ENCODE results near the gene SDHC.

DNA sequence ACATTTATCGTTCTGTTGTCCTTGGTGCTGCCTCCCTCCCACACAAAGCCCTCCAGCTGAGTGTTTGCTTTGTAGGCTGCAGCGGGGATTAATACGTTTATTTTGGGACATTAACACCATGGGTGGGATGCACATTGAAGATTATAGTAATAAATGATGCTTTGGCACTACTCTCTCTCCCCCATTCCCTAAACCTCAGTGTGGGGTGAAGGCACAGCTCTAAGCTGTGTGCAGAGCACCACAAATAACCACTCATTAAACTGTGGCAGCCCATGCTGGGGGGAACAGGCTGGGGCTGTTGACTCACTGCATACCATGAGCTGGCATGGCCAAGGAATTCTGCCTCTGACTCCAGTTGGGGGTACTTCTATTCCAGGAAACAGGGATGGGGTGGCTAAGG is 48.0 kb upstream of the SDHC start:
- no peak for TF ChIP-seq TAF1 (conservative IDR thresholded peaks at IDR 0.05)
- no peak for TF ChIP-seq SP1 (IDR thresholded peaks at IDR 0.05)
- TF ChIP-seq, protein P1, sequence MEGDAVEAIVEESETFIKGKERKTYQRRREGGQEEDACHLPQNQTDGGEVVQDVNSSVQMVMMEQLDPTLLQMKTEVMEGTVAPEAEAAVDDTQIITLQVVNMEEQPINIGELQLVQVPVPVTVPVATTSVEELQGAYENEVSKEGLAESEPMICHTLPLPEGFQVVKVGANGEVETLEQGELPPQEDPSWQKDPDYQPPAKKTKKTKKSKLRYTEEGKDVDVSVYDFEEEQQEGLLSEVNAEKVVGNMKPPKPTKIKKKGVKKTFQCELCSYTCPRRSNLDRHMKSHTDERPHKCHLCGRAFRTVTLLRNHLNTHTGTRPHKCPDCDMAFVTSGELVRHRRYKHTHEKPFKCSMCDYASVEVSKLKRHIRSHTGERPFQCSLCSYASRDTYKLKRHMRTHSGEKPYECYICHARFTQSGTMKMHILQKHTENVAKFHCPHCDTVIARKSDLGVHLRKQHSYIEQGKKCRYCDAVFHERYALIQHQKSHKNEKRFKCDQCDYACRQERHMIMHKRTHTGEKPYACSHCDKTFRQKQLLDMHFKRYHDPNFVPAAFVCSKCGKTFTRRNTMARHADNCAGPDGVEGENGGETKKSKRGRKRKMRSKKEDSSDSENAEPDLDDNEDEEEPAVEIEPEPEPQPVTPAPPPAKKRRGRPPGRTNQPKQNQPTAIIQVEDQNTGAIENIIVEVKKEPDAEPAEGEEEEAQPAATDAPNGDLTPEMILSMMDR (IDR thresholded peaks at IDR 0.05; ENCODE audit: low read depth, low read length, missing input control): no peak
- no peak for TF ChIP-seq YY1 (IDR thresholded peaks at IDR 0.05)
- TF ChIP-seq GABPA (IDR thresholded peaks at IDR 0.05 in 1 of 2, conservative IDR thresholded peaks at IDR 0.05 in 1 of 2): no peak
- TF ChIP-seq, protein P2, sequence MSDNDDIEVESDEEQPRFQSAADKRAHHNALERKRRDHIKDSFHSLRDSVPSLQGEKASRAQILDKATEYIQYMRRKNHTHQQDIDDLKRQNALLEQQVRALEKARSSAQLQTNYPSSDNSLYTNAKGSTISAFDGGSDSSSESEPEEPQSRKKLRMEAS (IDR thresholded peaks at IDR 0.05): no peak
- no peak for TF ChIP-seq RXRA (IDR thresholded peaks at IDR 0.05)
- TF ChIP-seq JUND (IDR thresholded peaks at IDR 0.05): no peak
- no peak for TF ChIP-seq RAD21 (IDR thresholded peaks at IDR 0.05)
- no peak for TF ChIP-seq HNF4G (IDR thresholded peaks at IDR 0.05)
- TF ChIP-seq, protein P3, sequence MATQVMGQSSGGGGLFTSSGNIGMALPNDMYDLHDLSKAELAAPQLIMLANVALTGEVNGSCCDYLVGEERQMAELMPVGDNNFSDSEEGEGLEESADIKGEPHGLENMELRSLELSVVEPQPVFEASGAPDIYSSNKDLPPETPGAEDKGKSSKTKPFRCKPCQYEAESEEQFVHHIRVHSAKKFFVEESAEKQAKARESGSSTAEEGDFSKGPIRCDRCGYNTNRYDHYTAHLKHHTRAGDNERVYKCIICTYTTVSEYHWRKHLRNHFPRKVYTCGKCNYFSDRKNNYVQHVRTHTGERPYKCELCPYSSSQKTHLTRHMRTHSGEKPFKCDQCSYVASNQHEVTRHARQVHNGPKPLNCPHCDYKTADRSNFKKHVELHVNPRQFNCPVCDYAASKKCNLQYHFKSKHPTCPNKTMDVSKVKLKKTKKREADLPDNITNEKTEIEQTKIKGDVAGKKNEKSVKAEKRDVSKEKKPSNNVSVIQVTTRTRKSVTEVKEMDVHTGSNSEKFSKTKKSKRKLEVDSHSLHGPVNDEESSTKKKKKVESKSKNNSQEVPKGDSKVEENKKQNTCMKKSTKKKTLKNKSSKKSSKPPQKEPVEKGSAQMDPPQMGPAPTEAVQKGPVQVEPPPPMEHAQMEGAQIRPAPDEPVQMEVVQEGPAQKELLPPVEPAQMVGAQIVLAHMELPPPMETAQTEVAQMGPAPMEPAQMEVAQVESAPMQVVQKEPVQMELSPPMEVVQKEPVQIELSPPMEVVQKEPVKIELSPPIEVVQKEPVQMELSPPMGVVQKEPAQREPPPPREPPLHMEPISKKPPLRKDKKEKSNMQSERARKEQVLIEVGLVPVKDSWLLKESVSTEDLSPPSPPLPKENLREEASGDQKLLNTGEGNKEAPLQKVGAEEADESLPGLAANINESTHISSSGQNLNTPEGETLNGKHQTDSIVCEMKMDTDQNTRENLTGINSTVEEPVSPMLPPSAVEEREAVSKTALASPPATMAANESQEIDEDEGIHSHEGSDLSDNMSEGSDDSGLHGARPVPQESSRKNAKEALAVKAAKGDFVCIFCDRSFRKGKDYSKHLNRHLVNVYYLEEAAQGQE (IDR thresholded peaks at IDR 0.05): no peak
- no peak for TF ChIP-seq FOXA1 (IDR thresholded peaks at IDR 0.05)
- TF ChIP-seq EGR1 (IDR thresholded peaks at IDR 0.05; ENCODE audit: low read depth in 2 of 2): no peak

Measured in liver (tissue), 3 donors.